ENCODE results near the gene LRCH1. TPM values are rescaled to one million over a fixed set of nuclear protein-coding genes. Genes with fewer than 3 reads are reported as not detected.

The LRCH1 gene
- total and polyA plus RNA-seq, 2 experiments from 2014 or later: 3.9 to 9.2 TPM

DNA sequence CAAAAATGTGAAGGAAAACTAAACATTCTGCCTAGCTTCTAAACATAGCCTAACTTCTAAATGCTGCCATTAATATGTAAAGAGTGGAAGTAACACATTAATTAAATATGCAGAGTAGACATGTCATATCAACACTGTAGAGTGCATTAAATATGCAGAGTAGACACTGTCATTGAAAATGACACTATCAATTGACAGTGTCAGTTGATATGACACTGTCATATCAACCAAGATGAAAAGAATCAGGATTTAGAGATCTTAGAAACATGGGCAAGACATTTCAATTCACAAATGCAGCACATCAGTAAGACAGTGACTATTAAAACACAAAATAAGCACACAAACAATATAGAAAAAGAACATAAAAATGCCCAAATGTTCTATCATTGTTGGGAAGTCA lies 218.7 kb downstream of the LRCH1 start:
- Mint-ChIP-seq H3K4me3 (no peak overlapping the region), H3K9me3 (no peaks in the 10 kb centered on the region), H3K27me3 (ENCODE audit: insufficient read depth, low read depth, poor library complexity) (peaks cover 1% of the 10 kb centered on the region), H3K27ac (no peak overlapping the region), H3K4me1 (peaks cover 4% of the 10 kb centered on the region; the same call in 1 of the 3 replicates), H3K36me3 (ENCODE audit: low read depth) (peaks cover 27% of the 10 kb centered on the region; the same call in 2 of the 3 replicates)
- Histone ChIP-seq H3K79me2 (replicated peaks; ENCODE audit: insufficient read depth) (no peaks in the 10 kb centered on the region), H3K4me2 (no peak overlapping the region), H3K9me2 (ENCODE audit: insufficient read depth) (no peaks in the 10 kb centered on the region), H4K20me1 (replicated peaks; ENCODE audit: insufficient read depth) (no peaks in the 10 kb centered on the region), H3K4me3 (no peak overlapping the region), H3K36me3 (ENCODE audit: insufficient read depth) (peaks cover 4% of the 10 kb centered on the region; the same call in 1 of the 2 replicates), H3K4me1 (ENCODE audit: insufficient read depth) (no peaks in the 10 kb centered on the region), H3F3A (replicated peaks; ENCODE audit: low read depth) (no peaks in the 10 kb centered on the region), H3K27me3 (ENCODE audit: insufficient read depth) (no peaks in the 10 kb centered on the region), H2AFZ (no peak overlapping the region), H3K27ac (ENCODE audit: low read depth) (no peak overlapping the region)
- DNase-seq (ENCODE audit: low spot score): no peak
- TF ChIP-seq EZH2phosphoT487 (IDR thresholded peaks at IDR 0.05; ENCODE audit: unreplicated experiment) (no peak), STAT1 (IDR thresholded peaks at IDR 0.05; ENCODE audit: unreplicated experiment) (no peak), ZNF331 (CRISPR knock-in tag; IDR thresholded peaks at IDR 0.05; ENCODE audit: low read depth) (no peak), EZH2 (IDR thresholded peaks at IDR 0.05; ENCODE audit: low read depth, unreplicated experiment) (no peak), NANOG (IDR thresholded peaks at IDR 0.05; ENCODE audit: borderline replicate concordance) (no peak), POLR2AphosphoS5 (IDR thresholded peaks at IDR 0.05; ENCODE audit: low read depth) (no peak), CREB1 (CRISPR knock-in tag; IDR thresholded peaks at IDR 0.05; ENCODE audit: low read depth) (no peak), ZNF114 (CRISPR knock-in tag; IDR thresholded peaks at IDR 0.05) (no peak), JUNB (IDR thresholded peaks at IDR 0.05; ENCODE audit: unreplicated experiment) (no peak)
- TF ChIP-seq, protein P1, sequence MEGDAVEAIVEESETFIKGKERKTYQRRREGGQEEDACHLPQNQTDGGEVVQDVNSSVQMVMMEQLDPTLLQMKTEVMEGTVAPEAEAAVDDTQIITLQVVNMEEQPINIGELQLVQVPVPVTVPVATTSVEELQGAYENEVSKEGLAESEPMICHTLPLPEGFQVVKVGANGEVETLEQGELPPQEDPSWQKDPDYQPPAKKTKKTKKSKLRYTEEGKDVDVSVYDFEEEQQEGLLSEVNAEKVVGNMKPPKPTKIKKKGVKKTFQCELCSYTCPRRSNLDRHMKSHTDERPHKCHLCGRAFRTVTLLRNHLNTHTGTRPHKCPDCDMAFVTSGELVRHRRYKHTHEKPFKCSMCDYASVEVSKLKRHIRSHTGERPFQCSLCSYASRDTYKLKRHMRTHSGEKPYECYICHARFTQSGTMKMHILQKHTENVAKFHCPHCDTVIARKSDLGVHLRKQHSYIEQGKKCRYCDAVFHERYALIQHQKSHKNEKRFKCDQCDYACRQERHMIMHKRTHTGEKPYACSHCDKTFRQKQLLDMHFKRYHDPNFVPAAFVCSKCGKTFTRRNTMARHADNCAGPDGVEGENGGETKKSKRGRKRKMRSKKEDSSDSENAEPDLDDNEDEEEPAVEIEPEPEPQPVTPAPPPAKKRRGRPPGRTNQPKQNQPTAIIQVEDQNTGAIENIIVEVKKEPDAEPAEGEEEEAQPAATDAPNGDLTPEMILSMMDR (conservative IDR thresholded peaks at IDR 0.05; ENCODE audit: low read depth in 2 of 2): no peak
- TF ChIP-seq, protein P2, sequence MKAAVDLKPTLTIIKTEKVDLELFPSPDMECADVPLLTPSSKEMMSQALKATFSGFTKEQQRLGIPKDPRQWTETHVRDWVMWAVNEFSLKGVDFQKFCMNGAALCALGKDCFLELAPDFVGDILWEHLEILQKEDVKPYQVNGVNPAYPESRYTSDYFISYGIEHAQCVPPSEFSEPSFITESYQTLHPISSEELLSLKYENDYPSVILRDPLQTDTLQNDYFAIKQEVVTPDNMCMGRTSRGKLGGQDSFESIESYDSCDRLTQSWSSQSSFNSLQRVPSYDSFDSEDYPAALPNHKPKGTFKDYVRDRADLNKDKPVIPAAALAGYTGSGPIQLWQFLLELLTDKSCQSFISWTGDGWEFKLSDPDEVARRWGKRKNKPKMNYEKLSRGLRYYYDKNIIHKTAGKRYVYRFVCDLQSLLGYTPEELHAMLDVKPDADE (IDR thresholded peaks at IDR 0.05): no peak
- TF ChIP-seq, protein P3, sequence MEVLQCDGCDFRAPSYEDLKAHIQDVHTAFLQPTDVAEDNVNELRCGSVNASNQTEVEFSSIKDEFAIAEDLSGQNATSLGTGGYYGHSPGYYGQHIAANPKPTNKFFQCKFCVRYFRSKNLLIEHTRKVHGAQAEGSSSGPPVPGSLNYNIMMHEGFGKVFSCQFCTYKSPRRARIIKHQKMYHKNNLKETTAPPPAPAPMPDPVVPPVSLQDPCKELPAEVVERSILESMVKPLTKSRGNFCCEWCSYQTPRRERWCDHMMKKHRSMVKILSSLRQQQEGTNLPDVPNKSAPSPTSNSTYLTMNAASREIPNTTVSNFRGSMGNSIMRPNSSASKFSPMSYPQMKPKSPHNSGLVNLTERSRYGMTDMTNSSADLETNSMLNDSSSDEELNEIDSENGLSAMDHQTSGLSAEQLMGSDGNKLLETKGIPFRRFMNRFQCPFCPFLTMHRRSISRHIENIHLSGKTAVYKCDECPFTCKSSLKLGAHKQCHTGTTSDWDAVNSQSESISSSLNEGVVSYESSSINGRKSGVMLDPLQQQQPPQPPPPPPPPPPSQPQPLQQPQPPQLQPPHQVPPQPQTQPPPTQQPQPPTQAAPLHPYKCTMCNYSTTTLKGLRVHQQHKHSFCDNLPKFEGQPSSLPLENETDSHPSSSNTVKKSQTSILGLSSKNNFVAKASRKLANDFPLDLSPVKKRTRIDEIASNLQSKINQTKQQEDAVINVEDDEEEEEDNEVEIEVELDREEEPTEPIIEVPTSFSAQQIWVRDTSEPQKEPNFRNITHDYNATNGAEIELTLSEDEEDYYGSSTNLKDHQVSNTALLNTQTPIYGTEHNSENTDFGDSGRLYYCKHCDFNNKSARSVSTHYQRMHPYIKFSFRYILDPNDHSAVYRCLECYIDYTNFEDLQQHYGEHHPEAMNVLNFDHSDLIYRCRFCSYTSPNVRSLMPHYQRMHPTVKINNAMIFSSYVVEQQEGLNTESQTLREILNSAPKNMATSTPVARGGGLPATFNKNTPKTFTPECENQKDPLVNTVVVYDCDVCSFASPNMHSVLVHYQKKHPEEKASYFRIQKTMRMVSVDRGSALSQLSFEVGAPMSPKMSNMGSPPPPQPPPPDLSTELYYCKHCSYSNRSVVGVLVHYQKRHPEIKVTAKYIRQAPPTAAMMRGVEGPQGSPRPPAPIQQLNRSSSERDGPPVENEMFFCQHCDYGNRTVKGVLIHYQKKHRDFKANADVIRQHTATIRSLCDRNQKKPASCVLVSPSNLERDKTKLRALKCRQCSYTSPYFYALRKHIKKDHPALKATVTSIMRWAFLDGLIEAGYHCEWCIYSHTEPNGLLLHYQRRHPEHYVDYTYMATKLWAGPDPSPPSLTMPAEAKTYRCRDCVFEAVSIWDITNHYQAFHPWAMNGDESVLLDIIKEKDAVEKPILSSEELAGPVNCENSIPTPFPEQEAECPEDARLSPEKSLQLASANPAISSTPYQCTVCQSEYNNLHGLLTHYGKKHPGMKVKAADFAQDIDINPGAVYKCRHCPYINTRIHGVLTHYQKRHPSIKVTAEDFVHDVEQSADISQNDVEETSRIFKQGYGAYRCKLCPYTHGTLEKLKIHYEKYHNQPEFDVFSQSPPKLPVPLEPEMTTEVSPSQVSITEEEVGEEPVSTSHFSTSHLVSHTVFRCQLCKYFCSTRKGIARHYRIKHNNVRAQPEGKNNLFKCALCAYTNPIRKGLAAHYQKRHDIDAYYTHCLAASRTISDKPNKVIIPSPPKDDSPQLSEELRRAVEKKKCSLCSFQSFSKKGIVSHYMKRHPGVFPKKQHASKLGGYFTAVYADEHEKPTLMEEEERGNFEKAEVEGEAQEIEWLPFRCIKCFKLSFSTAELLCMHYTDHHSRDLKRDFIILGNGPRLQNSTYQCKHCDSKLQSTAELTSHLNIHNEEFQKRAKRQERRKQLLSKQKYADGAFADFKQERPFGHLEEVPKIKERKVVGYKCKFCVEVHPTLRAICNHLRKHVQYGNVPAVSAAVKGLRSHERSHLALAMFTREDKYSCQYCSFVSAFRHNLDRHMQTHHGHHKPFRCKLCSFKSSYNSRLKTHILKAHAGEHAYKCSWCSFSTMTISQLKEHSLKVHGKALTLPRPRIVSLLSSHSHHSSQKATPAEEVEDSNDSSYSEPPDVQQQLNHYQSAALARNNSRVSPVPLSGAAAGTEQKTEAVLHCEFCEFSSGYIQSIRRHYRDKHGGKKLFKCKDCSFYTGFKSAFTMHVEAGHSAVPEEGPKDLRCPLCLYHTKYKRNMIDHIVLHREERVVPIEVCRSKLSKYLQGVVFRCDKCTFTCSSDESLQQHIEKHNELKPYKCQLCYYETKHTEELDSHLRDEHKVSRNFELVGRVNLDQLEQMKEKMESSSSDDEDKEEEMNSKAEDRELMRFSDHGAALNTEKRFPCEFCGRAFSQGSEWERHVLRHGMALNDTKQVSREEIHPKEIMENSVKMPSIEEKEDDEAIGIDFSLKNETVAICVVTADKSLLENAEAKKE (CRISPR knock-in tag; IDR thresholded peaks at IDR 0.05): no peak
- TF ChIP-seq, protein P4, sequence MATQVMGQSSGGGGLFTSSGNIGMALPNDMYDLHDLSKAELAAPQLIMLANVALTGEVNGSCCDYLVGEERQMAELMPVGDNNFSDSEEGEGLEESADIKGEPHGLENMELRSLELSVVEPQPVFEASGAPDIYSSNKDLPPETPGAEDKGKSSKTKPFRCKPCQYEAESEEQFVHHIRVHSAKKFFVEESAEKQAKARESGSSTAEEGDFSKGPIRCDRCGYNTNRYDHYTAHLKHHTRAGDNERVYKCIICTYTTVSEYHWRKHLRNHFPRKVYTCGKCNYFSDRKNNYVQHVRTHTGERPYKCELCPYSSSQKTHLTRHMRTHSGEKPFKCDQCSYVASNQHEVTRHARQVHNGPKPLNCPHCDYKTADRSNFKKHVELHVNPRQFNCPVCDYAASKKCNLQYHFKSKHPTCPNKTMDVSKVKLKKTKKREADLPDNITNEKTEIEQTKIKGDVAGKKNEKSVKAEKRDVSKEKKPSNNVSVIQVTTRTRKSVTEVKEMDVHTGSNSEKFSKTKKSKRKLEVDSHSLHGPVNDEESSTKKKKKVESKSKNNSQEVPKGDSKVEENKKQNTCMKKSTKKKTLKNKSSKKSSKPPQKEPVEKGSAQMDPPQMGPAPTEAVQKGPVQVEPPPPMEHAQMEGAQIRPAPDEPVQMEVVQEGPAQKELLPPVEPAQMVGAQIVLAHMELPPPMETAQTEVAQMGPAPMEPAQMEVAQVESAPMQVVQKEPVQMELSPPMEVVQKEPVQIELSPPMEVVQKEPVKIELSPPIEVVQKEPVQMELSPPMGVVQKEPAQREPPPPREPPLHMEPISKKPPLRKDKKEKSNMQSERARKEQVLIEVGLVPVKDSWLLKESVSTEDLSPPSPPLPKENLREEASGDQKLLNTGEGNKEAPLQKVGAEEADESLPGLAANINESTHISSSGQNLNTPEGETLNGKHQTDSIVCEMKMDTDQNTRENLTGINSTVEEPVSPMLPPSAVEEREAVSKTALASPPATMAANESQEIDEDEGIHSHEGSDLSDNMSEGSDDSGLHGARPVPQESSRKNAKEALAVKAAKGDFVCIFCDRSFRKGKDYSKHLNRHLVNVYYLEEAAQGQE (IDR thresholded peaks at IDR 0.05; ENCODE audit: unreplicated experiment): no peak
- ATAC-seq: no peak
